GM20000 (cell line): ENCODE measurements around the gene LNPEP.
"Not testable (repeated sequence)": the region's sequence is repeated elsewhere in the genome, so short reads cannot be mapped to it uniquely, and the experiment has no call there.

Source experiments
- DNase-seq: peaks from one replicate; pipeline ENCODE4 v3.0.0; 2012; ENCODE audit warnings: low spot score
- TF ChIP-seq, protein P1 (sequence below): IDR thresholded peaks from 2 replicates; pipeline ENCODE4 v1.5.1; 2012; ENCODE audit warnings: mild to moderate bottlenecking, control low read depth; ENCODE audit errors: extremely low read depth, missing control alignments

The LNPEP gene

DNA sequence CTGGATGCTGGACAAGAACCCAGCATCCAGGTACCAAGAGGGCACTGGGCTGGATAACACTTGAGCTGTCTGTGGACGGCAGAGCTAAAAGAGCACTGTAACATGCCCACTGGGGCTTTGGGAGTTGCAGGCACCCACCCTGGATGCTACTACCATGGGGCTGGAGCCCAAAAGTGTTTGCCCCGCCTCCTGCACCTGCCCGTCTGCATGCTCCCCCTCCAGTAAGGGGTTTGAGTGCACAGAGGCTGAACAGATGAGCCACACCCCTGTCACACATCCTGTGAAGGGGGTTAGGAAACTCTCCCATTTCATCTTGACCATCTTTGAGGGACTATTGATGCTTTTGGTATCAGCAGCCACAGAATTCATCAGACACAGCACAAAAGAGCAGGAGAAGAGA lies 137.5 kb downstream of the LNPEP start:
- TF ChIP-seq, protein P1, sequence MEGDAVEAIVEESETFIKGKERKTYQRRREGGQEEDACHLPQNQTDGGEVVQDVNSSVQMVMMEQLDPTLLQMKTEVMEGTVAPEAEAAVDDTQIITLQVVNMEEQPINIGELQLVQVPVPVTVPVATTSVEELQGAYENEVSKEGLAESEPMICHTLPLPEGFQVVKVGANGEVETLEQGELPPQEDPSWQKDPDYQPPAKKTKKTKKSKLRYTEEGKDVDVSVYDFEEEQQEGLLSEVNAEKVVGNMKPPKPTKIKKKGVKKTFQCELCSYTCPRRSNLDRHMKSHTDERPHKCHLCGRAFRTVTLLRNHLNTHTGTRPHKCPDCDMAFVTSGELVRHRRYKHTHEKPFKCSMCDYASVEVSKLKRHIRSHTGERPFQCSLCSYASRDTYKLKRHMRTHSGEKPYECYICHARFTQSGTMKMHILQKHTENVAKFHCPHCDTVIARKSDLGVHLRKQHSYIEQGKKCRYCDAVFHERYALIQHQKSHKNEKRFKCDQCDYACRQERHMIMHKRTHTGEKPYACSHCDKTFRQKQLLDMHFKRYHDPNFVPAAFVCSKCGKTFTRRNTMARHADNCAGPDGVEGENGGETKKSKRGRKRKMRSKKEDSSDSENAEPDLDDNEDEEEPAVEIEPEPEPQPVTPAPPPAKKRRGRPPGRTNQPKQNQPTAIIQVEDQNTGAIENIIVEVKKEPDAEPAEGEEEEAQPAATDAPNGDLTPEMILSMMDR: no peak
- no peak for DNase-seq

DNA sequence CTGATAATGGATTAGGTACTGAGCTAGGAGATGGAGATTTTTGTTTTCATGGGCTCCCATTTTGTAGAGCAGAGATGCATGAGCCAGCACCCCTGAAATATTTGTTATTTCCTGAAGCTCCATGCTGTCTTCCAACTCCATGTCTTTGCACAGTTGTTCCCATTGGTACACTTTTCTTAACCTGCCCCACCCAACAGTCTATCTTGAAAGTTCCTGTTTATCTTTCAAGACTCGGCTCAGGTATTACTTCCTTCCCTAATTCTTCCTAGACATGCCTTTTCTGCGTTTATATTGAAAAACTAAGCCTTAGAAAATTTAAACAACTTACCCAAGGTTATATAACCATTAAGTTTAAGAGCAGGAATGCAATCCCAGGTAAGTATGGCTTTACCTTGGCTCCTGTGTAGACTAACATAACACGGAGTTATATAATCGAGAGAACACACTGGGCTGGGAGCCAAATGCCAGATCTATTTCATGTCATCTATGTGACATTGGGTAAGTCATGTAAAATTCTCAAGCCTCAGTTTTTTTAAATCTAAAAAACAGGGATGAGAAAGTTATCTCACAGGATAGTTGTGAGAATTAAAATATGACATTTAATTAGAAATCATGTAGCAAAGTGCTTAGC lies 139.1 kb downstream of the LNPEP start:
- DNase-seq: no peak
- TF ChIP-seq, protein P1: no peak

DNA sequence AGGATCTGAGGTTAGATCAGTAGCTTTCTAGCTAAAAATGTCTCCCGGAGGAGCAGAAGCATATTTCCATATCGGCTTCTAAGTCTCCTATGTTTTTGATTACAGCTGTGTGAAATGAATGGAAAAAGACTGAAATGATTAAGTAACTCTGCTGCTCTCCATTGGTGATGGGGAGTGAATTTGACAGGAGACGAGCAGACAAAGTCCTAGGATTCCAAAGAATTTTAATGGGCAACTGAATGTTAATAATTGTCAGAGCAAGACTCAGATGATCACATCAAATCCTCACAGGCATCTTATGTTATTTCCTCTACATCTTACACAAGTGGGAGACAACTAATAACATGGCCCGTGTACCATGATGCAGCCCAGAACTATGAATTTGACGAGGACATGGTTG lies 139.8 kb downstream of the LNPEP start:
- no peak for DNase-seq
- TF ChIP-seq, protein P1: no peak

DNA sequence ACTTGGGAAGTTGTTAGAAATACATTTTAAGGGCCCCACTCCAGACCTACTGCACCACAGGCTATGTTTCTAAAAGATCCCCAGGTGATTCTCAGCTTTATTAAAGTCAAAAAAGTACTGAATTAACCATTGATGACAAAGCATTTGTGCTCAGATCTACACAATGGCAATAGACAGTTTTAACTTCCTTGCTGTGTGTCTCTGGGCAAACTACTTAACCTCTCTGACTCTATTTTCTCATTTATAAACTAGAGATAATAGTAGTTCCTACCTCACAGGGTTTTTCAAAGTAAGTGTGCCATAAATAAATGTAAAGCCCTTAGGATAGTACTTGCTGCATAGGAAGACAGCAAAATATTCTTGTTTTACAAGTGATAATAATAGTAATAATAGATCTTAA lies 140.2 kb downstream of the LNPEP start:
- TF ChIP-seq, protein P1: no peak
- no peak for DNase-seq

DNA sequence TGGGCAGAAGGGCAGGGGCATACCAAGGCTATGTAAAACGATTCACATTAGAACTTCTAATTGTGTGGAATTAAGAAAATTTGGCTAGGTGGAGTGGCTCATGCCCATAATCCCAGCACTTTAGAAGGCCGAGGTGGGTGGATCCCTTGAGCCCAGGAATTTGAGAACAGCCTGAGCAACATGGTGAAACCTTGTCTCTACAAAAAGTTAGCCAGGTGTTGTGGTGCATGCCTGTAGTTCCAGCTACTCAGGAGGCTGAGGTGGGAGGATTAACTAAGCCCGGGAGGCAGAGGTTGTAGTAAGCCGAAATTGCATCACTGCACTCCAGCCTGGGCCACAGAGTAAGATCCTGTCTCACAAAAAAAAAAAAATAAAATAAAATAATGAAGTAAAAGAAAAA lies 141.4 kb downstream of the LNPEP start:
- TF ChIP-seq, protein P1: no peak
- no peak for DNase-seq

DNA sequence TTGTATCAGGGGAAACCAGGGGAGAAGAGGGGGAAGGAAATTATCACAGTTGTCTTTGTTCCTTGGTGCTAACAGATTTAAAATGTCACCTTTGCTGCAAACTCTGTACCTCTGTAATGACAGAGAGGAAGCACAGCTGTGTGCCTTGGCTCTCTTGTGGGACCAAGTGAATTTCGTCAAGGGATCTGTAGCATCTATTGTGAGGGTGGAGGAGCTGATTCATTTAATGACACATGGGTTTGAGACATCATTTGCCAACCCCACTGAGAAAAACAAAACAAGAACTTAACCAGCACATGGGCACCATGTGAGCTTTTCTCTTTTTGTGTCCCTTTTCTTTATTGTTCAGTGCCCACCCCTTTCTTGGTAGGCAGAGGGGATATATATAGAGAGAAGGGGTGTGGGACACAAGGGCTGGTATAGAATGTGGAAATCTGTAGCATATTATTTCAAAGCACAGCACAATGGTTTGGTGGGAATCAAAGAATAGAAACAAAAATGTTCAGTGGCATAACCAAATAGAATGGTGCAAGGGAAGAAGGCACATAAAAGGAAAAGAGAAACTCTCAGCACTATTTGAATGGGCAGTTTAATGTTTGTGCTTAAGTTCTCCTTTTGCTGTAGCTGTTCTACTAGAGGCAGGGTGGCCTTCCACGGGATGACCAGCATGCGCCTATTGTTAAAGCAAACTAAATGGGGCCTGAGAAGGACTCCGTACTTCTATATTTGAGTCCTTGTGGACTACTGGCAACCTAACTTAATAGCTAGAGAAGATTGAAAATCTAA lies 143.3 kb downstream of the LNPEP start:
- TF ChIP-seq, protein P1: no peak
- no peak for DNase-seq

DNA sequence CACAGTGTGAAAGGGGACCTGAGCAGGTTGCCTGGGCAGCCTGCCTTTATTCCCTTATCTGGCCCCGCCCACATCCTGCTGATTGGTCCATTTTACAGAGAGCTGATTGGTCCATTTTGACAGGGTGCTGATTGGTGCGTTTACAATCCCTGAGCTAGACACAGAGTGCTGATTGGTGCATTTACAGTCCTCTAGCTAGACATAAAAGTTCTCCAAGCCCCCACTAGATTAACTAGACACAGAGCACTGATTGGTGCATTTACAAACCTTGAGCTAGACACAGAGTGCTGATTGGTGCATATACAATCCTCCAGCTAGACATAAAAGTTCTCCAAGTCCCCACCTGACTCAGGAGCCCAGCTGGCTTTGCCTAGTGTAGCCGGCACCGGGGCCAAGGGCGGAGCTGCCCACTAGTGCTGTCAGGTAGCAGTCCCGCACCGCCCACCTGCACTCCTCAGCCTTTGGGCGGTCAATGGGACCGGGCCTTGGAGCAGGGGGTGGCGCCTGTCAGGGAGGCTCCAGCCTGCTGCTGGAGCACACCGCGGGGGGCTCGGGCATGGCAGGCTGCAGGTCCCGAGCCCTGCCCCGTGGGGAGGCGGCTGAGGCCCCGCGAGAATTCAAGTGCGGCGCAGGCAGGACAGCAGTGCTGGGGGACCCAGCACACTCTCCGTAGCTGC lies 149.0 kb downstream of the LNPEP start:
- not testable (repeated sequence) for DNase-seq
